Activated B cell treated with CpG ODN at 0.5 μM for 24 hours (primary cell): ENCODE results near the gene EFCAB11. TPM values are rescaled to one million over a fixed set of nuclear protein-coding genes. Genes with fewer than 3 reads are reported as not detected.

Source experiments
- ATAC-seq: fragments of 200-7000 bp; cut with Tn5 transposase; one replicate; pipeline ENCODE4 v1.10.0; 2021; ENCODE audit warnings: low read depth, mild to moderate bottlenecking, moderate library complexity
- CTCF ChIA-PET: fragments of 350-600 bp; sonication (Branson Sonifier 250); formaldehyde crosslinking; loops from one replicate; lab custom pipeline; 2021; ENCODE audit warnings: antibody characterized with exemption; lab: Charles Lee
- POLR2A ChIA-PET: fragments of 350-600 bp; sonication (Branson Sonifier 250); formaldehyde crosslinking; loops from one replicate; lab custom pipeline; 2021; ENCODE audit warnings: antibody characterized with exemption; lab: Charles Lee
- DNase-seq: peaks from one replicate; pipeline ENCODE4 v3.0.0; 2022
- H3K27ac Mint-ChIP-seq: one replicate; pipeline ENCODE4 v1.8.0; 2020; ENCODE audit warnings: mixed read lengths
- H3K27me3 Mint-ChIP-seq: one replicate; pipeline ENCODE4 v1.8.0; 2021; ENCODE audit warnings: mixed read lengths
- H3K36me3 Mint-ChIP-seq: one replicate; pipeline ENCODE4 v1.8.0; 2021; ENCODE audit warnings: low read depth, mixed read lengths
- H3K4me1 Mint-ChIP-seq: one replicate; pipeline ENCODE4 v1.8.0; 2021; ENCODE audit warnings: mixed read lengths
- H3K4me3 Mint-ChIP-seq: one replicate; pipeline ENCODE4 v1.8.0; 2020; ENCODE audit warnings: mild to moderate bottlenecking, mixed read lengths
- H3K9me3 Mint-ChIP-seq: one replicate; pipeline ENCODE4 v1.8.0; 2020; ENCODE audit warnings: mixed read lengths
- CTCF ChIP-seq: fragments of 200-600 bp; IDR thresholded peaks from one replicate; pipeline ENCODE4 v1.8.0; 2022; ENCODE audit warnings: antibody characterized with exemption, mild to moderate bottlenecking
- intact Hi-C: fragments of 100-400 bp; cut with micrococcal nuclease; formaldehyde crosslinking; loops from one replicate; pipeline ENCODE4 v1.15.1; 2024
- total RNA-seq: library from RNA; stranded (reverse); gene quantifications from 2 replicates; pipeline ENCODE4 v1.2.3, GENCODE V29; 2022

The EFCAB11 gene
- total RNA-seq, 1 donor from 2014 or later = 7.5 TPM

GRCh38 chr14:89842837-89843236, 111.7 kb downstream of the EFCAB11 start:
- POLR2A ChIA-PET = no interaction called here
- ATAC-seq (no peak), DNase-seq (no peak)
- Mint-ChIP-seq H3K36me3 (peaks cover 7% of the 10 kb centered on the region), H3K27ac (no peak overlapping the region), H3K4me1 (no peaks in the 10 kb centered on the region), H3K9me3 (peaks cover 14% of the 10 kb centered on the region), H3K4me3 (no peak overlapping the region), H3K27me3 (no peaks in the 10 kb centered on the region)
- CTCF ChIA-PET = no interaction called here
- no peak for TF ChIP-seq CTCF
- intact Hi-C loops = no loop called here

GRCh38 chr14:89841851-89842250, 112.7 kb downstream of the EFCAB11 start:
- no peak for DNase-seq
- no peaks in the 10 kb centered on the region for H3K27me3 Mint-ChIP-seq

GRCh38 chr14:89836830-89837469, 117.6 kb downstream of the EFCAB11 start:
- CTCF ChIA-PET = no interaction called here
- peaks cover 2% of the 10 kb centered on the region for H3K36me3 Mint-ChIP-seq
- no peaks in the 10 kb centered on the region for H3K27me3 Mint-ChIP-seq
- TF ChIP-seq CTCF = no peak
- POLR2A ChIA-PET = no interaction called here
- DNase-seq (no peak), ATAC-seq (no peak)
- H3K27ac Mint-ChIP-seq = no peak overlapping the region
- H3K9me3 Mint-ChIP-seq = peaks cover 9% of the 10 kb centered on the region
- intact Hi-C loops = no loop called here
- H3K4me3 Mint-ChIP-seq = no peak overlapping the region
- H3K4me1 Mint-ChIP-seq = no peaks in the 10 kb centered on the region

More at GRCh38 chr14:89841851-89842250, 112.7 kb downstream of the EFCAB11 start:
- no peak overlapping the region for H3K27ac Mint-ChIP-seq
- no peak overlapping the region for H3K4me3 Mint-ChIP-seq
- POLR2A ChIA-PET = no interaction called here
- no peak for TF ChIP-seq CTCF
- ATAC-seq = no peak
- peaks cover 13% of the 10 kb centered on the region for H3K9me3 Mint-ChIP-seq
- CTCF ChIA-PET = no interaction called here
- no peaks in the 10 kb centered on the region for H3K4me1 Mint-ChIP-seq
- intact Hi-C loops = no loop called here
- peaks cover 3% of the 10 kb centered on the region for H3K36me3 Mint-ChIP-seq

- Mint-ChIP-seq H3K27me3 (no peaks in the 10 kb centered on the region), H3K9me3 (peaks cover 6% of the 10 kb centered on the region), H3K4me1 (no peaks in the 10 kb centered on the region), H3K4me3 (no peak overlapping the region), H3K27ac (no peak overlapping the region), H3K36me3 (no peaks in the 10 kb centered on the region)
- intact Hi-C loops = no loop called here
- ChIA-PET POLR2A (no interaction called here), CTCF (no interaction called here)
- DNase-seq (no peak), ATAC-seq (no peak)
- no peak for TF ChIP-seq CTCF
These were observed 120.9 kb downstream of the EFCAB11 start for GRCh38 chr14:89833661-89834060.

- no peaks in the 10 kb centered on the region for H3K4me1 Mint-ChIP-seq
- peaks cover 3% of the 10 kb centered on the region for H3K9me3 Mint-ChIP-seq
- CTCF ChIA-PET = no interaction called here
- H3K36me3 Mint-ChIP-seq = no peaks in the 10 kb centered on the region
- no peak overlapping the region for H3K27ac Mint-ChIP-seq
- DNase-seq (no peak), ATAC-seq (no peak)
- TF ChIP-seq CTCF = no peak
- no peaks in the 10 kb centered on the region for H3K27me3 Mint-ChIP-seq
- no peak overlapping the region for H3K4me3 Mint-ChIP-seq
- POLR2A ChIA-PET = no interaction called here
- intact Hi-C loops = no loop called here
These were observed 121.4 kb downstream of the EFCAB11 start for GRCh38 chr14:89833120-89833532.
